Transverse colon (tissue), 4 donors: ENCODE data around the gene DMD.

Experiments used
- EP300 ChIP-seq: sonication (generic); formaldehyde crosslinking; IDR thresholded peaks from one replicate; pipeline ENCODE4 v1.6.1; 2017; ENCODE audit warnings: antibody characterized with exemption, low read depth
- POLR2AphosphoS5 ChIP-seq, 3 donors: sonication (generic); formaldehyde crosslinking; IDR thresholded peaks; one replicate each; pipeline ENCODE4 v1.6.1; 2016; ENCODE audit warnings: antibody characterized with exemption in 3 of 3
- TF ChIP-seq, protein P1 (sequence below), 5 experiments: fragments of 200-600 bp in 3 of 5; fragments of 450-650 bp in 2 of 5; sonication (generic) in 3 of 5; IDR thresholded peaks; 1 replicate in 2 of 5; 2 replicates in 3 of 5; pipeline ENCODE4 v1.5.1; 2016 to 2017; ENCODE audit warnings: antibody characterized with exemption in 5 of 5, inconsistent platforms in 3 of 5, mild to moderate bottlenecking in 2 of 5, moderate library complexity in 1 of 5

DNA sequence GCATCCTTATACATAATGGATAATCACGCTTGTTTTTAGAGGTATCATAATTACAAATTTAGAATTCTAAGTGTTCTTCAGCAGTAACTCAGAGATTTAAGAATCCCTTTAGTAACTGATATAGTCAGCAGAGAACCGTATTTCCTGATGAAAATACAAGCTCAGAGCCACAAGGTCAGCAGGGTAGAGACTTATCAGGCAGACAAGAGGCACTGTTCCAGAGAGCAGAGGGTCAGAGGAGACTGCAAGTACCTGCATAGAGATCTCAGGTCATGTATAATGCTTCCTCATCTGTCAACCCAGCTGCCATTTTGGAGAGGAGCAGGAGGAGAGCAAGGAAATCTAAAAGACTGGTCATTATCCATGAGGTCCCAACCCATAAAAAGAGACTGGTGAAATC, 1352.4 kb downstream of the DMD start:
- TF ChIP-seq POLR2AphosphoS5 (IDR thresholded peaks at IDR 0.05) (no peak), EP300 (no peak)
- TF ChIP-seq, protein P1, sequence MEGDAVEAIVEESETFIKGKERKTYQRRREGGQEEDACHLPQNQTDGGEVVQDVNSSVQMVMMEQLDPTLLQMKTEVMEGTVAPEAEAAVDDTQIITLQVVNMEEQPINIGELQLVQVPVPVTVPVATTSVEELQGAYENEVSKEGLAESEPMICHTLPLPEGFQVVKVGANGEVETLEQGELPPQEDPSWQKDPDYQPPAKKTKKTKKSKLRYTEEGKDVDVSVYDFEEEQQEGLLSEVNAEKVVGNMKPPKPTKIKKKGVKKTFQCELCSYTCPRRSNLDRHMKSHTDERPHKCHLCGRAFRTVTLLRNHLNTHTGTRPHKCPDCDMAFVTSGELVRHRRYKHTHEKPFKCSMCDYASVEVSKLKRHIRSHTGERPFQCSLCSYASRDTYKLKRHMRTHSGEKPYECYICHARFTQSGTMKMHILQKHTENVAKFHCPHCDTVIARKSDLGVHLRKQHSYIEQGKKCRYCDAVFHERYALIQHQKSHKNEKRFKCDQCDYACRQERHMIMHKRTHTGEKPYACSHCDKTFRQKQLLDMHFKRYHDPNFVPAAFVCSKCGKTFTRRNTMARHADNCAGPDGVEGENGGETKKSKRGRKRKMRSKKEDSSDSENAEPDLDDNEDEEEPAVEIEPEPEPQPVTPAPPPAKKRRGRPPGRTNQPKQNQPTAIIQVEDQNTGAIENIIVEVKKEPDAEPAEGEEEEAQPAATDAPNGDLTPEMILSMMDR (IDR thresholded peaks at IDR 0.05), result no peak
